Gastrocnemius medialis (tissue), 4 donors: ENCODE measurements around the gene SLC1A1. TPM values are rescaled to one million over a fixed set of nuclear protein-coding genes. Genes with fewer than 3 reads are reported as not detected.

Source experiments
- ATAC-seq, 2 donors: fragments of 150-250 bp; one replicate each; pipeline ENCODE4 v1.9.1; 2016
- DNase-seq, 2 donors: peaks; one replicate each; pipeline ENCODE4 v3.0.0-alpha.2; 2019
- H3K27ac ChIP-seq, 4 donors: fragments of 200-600 bp; sonication (generic); 1 replicate in 1 of 4; 2 replicates in 3 of 4; pipeline ENCODE4 v1.5.1; 2016 to 2018; ENCODE audit warnings: mild to moderate bottlenecking in 2 of 4, moderate library complexity in 1 of 4
- H3K27me3 ChIP-seq, 3 donors: fragments of 200-600 bp; sonication (generic) in 2 of 3; 1 replicate in 1 of 3; 2 replicates in 2 of 3; pipeline versions ENCODE4 v1.5.1 to v1.6.0; 2016 to 2019; ENCODE audit warnings: mild to moderate bottlenecking in 1 of 3, moderate library complexity in 1 of 3
- H3K36me3 ChIP-seq, 2 donors: fragments of 200-600 bp; sonication (generic) in 1 of 2; one replicate each; pipeline ENCODE4 v1.5.1; 2017 to 2018
- H3K4me1 ChIP-seq, 2 donors: fragments of 200-600 bp; sonication (generic) in 1 of 2; one replicate each; pipeline ENCODE4 v1.5.1; 2016 to 2017; ENCODE audit warnings: mild to moderate bottlenecking in 2 of 2
- H3K4me3 ChIP-seq, 4 donors: fragments of 200-600 bp; sonication (generic) in 3 of 4; 1 replicate in 1 of 4; 2 replicates in 3 of 4; pipeline ENCODE4 v1.5.1; 2016 to 2019; ENCODE audit warnings: mild to moderate bottlenecking in 2 of 4
- H3K9me3 ChIP-seq, 3 donors: fragments of 200-600 bp; sonication (generic) in 2 of 3; 1 replicate in 1 of 3; 2 replicates in 2 of 3; pipeline ENCODE4 v1.5.1; 2016 to 2019
- POLR2A ChIP-seq, 2 donors: fragments of 450-650 bp; IDR thresholded peaks; one replicate each; pipeline ENCODE4 v1.6.1; 2017; ENCODE audit warnings: antibody characterized with exemption in 2 of 2, mild to moderate bottlenecking in 2 of 2, moderate library complexity in 2 of 2
- in situ Hi-C, 4 donors: fragments of 200-750 bp; cut with MboI; loops; one replicate each; pipeline versions ENCODE4 v1.15.0 to v1.8.0; 2017; ENCODE audit warnings: low sequenced_read_pairs in 4 of 4
- intact Hi-C: fragments of 100-400 bp; cut with DNase I; formaldehyde crosslinking; loops from one replicate; pipeline ENCODE4 v1.15.1; 2023; ENCODE audit warnings: low total_unique reads
- total RNA-seq, 4 donors: library from RNA; depleted of rRNA; stranded (reverse); fragments of >200 nt; gene quantifications; one replicate each; pipeline versions ENCODE4 v1.1.0 to v1.2.3, GENCODE V29; 2016
- TF ChIP-seq, protein P1 (sequence below), 5 experiments: fragments of 450-650 bp in 3 of 5; fragments of 200-600 bp in 2 of 5; sonication (generic) in 2 of 5; IDR thresholded peaks in 4 of 5; conservative IDR thresholded peaks in 1 of 5; 1 replicate in 4 of 5; 2 replicates in 1 of 5; pipeline ENCODE4 v1.5.1; 2016 to 2019; ENCODE audit warnings: antibody characterized with exemption in 5 of 5, mild to moderate bottlenecking in 3 of 5, moderate library complexity in 3 of 5

Gene SLC1A1
- total RNA-seq, 4 donors from 2014 or later = 1.2 to 2.2 (median 1.6) TPM

GRCh38 chr9:4494806-4495205, 4.5 kb downstream of the SLC1A1 start:
- TF ChIP-seq, protein P1, sequence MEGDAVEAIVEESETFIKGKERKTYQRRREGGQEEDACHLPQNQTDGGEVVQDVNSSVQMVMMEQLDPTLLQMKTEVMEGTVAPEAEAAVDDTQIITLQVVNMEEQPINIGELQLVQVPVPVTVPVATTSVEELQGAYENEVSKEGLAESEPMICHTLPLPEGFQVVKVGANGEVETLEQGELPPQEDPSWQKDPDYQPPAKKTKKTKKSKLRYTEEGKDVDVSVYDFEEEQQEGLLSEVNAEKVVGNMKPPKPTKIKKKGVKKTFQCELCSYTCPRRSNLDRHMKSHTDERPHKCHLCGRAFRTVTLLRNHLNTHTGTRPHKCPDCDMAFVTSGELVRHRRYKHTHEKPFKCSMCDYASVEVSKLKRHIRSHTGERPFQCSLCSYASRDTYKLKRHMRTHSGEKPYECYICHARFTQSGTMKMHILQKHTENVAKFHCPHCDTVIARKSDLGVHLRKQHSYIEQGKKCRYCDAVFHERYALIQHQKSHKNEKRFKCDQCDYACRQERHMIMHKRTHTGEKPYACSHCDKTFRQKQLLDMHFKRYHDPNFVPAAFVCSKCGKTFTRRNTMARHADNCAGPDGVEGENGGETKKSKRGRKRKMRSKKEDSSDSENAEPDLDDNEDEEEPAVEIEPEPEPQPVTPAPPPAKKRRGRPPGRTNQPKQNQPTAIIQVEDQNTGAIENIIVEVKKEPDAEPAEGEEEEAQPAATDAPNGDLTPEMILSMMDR (IDR thresholded peaks at IDR 0.05 in 4 of 5, conservative IDR thresholded peaks at IDR 0.05 in 1 of 5) = no peak
- TF ChIP-seq POLR2A (IDR thresholded peaks at IDR 0.05) = no peak
- Histone ChIP-seq H3K27me3 (peaks cover 0 to 5% (median 0%) of the 10 kb centered on the region in 3 donors), H3K4me1 (peaks cover 3 to 13% of the 10 kb centered on the region in 2 donors), H3K27ac (no peak overlapping the region), H3K9me3 (no peaks in the 10 kb centered on the region), H3K4me3 (no peak overlapping the region), H3K36me3 (no peaks in the 10 kb centered on the region)
- intact Hi-C loops = loop anchor here (5.0 kb wide), 1 partner anchor 62 kb away; no protein-coding TSS in a partner anchor
- DNase-seq = no peak
- in situ Hi-C loops = no loop called here
- no peak for ATAC-seq

DNA sequence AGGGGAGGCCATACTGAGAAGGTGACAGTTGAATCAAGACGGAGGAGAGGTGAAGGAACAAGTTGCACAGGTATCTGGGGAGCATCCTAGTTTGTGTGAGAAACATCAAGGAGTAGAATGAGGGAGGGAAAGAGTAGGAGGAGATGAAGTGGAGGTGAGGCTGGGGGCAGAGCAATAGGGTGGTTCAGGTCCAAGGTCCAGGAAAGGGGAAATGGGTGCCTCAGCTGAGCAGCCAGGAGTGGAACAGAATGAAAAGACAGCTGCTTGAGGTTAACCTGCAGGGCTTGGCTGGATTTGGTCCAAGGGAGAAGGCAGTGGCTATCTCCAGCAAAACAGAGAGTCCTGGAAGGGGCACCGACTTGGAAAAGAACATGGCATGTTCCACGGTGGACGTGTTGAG, 5.3 kb downstream of the SLC1A1 start:
- TF ChIP-seq, protein P1 (IDR thresholded peaks at IDR 0.05 in 4 of 5, conservative IDR thresholded peaks at IDR 0.05 in 1 of 5) = no peak
- TF ChIP-seq POLR2A (IDR thresholded peaks at IDR 0.05) = no peak
- DNase-seq = no peak
- intact Hi-C loops = no loop called here

DNA sequence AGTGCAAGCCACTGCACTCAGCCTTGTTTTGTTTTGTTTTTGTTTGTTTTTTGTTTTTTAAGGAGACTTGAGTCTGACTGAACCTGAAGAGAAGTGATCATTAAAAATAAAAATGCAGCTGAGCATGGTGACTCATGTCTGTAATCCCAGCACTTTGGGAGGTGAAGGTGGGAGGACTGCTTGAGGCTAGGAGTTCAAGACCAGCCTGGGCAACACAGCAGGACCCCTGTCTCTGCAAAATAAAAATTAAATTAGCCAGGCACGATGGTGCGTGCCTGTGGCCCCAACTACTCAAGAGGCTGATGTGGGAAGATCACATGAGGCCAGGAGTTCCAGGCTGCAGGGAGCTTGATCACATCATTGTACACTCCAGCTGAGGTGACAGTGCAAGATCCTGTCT, 6.2 kb downstream of the SLC1A1 start:
- ATAC-seq = no peak
- in situ Hi-C loops (no loop called here), intact Hi-C loops (no loop called here)
- Histone ChIP-seq H3K4me3 (no peak overlapping the region), H3K36me3 (no peaks in the 10 kb centered on the region), H3K27me3 (no peaks in the 10 kb centered on the region), H3K9me3 (no peaks in the 10 kb centered on the region), H3K27ac (no peak overlapping the region), H3K4me1 (peaks cover 0 to 3% of the 10 kb centered on the region in 2 donors)
- no peak for DNase-seq
- TF ChIP-seq, protein P1 (IDR thresholded peaks at IDR 0.05 in 4 of 5, conservative IDR thresholded peaks at IDR 0.05 in 1 of 5) = no peak
- no peak for TF ChIP-seq POLR2A (IDR thresholded peaks at IDR 0.05)

More for the DNA sequence above, 5.3 kb downstream of the SLC1A1 start:
- in situ Hi-C loops = no loop called here
- Histone ChIP-seq H3K27ac (no peak overlapping the region), H3K9me3 (no peaks in the 10 kb centered on the region), H3K27me3 (peaks cover 0 to 5% (median 0%) of the 10 kb centered on the region in 3 donors), H3K36me3 (no peaks in the 10 kb centered on the region), H3K4me1 (peaks cover 3 to 13% of the 10 kb centered on the region in 2 donors), H3K4me3 (no peak overlapping the region)
- no peak for ATAC-seq

DNA sequence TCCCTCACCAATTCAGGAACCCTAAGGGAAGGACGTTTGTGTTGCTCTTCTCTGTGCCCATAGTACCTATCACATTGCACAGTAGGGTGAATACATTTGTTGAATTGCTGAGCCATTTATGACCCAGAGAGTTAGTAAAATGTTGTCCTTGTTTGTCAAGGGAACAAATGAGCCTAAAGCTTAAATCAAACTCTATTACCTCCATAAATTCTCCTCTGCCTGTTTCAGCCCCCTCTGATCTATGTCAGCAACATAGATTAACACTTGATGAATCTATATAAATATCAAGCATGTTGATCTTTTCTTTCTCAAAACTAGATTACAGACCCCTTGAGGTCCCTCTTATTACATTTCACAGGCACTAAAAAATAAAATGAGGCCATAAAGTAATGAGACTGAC, 7.1 kb downstream of the SLC1A1 start:
- no peaks in the 10 kb centered on the region for H3K27me3 ChIP-seq

More for the DNA sequence above, 7.1 kb downstream of the SLC1A1 start:
- DNase-seq = no peak
- TF ChIP-seq, protein P1 (IDR thresholded peaks at IDR 0.05 in 4 of 5, conservative IDR thresholded peaks at IDR 0.05 in 1 of 5) = no peak
- ATAC-seq = no peak
- intact Hi-C loops = no loop called here
- Histone ChIP-seq H3K36me3 (no peaks in the 10 kb centered on the region), H3K4me3 (no peak overlapping the region), H3K4me1 (no peaks in the 10 kb centered on the region), H3K27ac (no peak overlapping the region), H3K9me3 (no peaks in the 10 kb centered on the region)
- in situ Hi-C loops = no loop called here
